ENCODE measurements around the gene BPIFB3. TPM values are rescaled to one million over a fixed set of nuclear protein-coding genes. Genes with fewer than 3 reads are reported as not detected.

The BPIFB3 gene
- total and polyA plus RNA-seq, 2 experiments from 2014 or later: not detected

DNA sequence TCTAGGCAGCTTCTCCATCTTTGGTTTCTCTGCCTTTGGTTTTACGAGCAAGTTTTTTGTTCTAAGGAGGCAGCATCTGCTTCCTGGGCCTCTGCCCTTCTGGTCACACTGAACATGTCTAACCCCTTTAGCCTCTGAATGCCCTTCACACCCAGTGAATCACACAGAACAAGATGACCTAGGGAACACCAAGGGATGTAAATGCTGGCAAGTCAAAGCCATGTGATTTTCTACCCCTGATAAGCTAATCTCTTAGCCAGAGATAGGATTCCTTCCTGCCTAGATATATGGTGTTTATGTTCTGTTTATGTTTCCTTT is 29.5 kb upstream of the BPIFB3 start:
- peaks cover 13% of the 10 kb centered on the region for H3K27me3 ChIP-seq
- H3K4me1 ChIP-seq (ENCODE audit: insufficient read depth): no peaks in the 10 kb centered on the region
- no peaks in the 10 kb centered on the region for H4K20me1 ChIP-seq (ENCODE audit: insufficient read depth, poor library complexity, severe bottlenecking)
- no peaks in the 10 kb centered on the region for H3K36me3 ChIP-seq (replicated peaks; ENCODE audit: insufficient read depth, low read depth)
- H3K4me3 ChIP-seq: no peak overlapping the region
- no peaks in the 10 kb centered on the region for H3K79me2 ChIP-seq
- no peak overlapping the region for H2AFZ ChIP-seq
- TF ChIP-seq, protein P1, sequence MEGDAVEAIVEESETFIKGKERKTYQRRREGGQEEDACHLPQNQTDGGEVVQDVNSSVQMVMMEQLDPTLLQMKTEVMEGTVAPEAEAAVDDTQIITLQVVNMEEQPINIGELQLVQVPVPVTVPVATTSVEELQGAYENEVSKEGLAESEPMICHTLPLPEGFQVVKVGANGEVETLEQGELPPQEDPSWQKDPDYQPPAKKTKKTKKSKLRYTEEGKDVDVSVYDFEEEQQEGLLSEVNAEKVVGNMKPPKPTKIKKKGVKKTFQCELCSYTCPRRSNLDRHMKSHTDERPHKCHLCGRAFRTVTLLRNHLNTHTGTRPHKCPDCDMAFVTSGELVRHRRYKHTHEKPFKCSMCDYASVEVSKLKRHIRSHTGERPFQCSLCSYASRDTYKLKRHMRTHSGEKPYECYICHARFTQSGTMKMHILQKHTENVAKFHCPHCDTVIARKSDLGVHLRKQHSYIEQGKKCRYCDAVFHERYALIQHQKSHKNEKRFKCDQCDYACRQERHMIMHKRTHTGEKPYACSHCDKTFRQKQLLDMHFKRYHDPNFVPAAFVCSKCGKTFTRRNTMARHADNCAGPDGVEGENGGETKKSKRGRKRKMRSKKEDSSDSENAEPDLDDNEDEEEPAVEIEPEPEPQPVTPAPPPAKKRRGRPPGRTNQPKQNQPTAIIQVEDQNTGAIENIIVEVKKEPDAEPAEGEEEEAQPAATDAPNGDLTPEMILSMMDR (IDR thresholded peaks at IDR 0.05; ENCODE audit: poor library complexity): no peak
- no peak for TF ChIP-seq EZH2phosphoT487 (IDR thresholded peaks at IDR 0.05; ENCODE audit: low read depth, severe bottlenecking, unreplicated experiment)
- no peak for TF ChIP-seq EZH2 (IDR thresholded peaks at IDR 0.05; ENCODE audit: borderline replicate concordance)
- 60% methylated on average over 1 of the region's 1 CpG for WGBS (ENCODE audit: low lambda C conversion rate, missing lambda C conversion rate)
- no peak overlapping the region for H3K4me2 ChIP-seq
- peak overlapping the region; percentile 21 for H3K27ac ChIP-seq
- DNase-seq (ENCODE audit: low spot score): no peak
- H3K9me2 ChIP-seq (replicated peaks; ENCODE audit: insufficient read depth): no peaks in the 10 kb centered on the region
- H3K9me3 ChIP-seq (ENCODE audit: low read depth): no peaks in the 10 kb centered on the region

DNA sequence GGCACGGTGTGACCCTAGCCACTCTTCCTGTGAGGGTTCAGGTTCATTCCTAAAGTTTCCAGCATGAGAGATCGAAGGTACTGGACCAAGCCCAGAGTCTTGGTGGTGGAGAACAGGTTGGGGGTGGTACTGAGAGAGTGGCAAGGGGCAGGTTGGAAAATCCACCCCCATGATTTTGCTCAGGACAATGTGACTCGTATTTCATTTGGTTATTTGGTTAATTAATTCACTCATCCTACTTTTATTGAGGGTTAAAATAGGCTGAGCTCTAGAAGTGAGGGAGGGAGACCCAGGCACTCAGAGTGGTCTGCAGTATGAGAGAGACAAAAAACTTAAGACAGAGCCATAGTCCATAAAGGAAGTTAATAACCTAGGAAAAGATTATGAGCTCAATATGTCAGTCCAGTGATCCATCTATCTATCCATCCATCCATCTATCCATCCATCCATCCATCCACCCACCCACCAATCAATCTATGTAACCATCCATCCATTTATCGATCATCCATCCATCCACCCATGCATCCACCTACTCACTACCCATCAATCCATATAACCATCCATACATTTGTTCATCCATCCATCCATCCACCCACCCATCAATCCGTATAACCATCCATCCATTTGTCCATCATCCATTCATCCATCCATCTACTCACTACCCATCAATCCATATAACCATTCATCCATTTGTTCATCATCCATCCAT is 28.9 kb upstream of the BPIFB3 start:
- DNase-seq (ENCODE audit: low spot score): no peak
- WGBS (ENCODE audit: low lambda C conversion rate, missing lambda C conversion rate): 68% methylated on average over 5 of the region's 5 CpGs
- Histone ChIP-seq H3K9me2 (replicated peaks; ENCODE audit: insufficient read depth) (no peaks in the 10 kb centered on the region), H3K4me1 (ENCODE audit: insufficient read depth) (no peaks in the 10 kb centered on the region), H3K27me3 (peaks cover 17% of the 10 kb centered on the region), H3K4me3 (no peak overlapping the region), H4K20me1 (ENCODE audit: insufficient read depth, poor library complexity, severe bottlenecking) (no peaks in the 10 kb centered on the region), H3K4me2 (no peak overlapping the region), H3K27ac (no peak overlapping the region), H2AFZ (no peak overlapping the region), H3K36me3 (replicated peaks; ENCODE audit: insufficient read depth, low read depth) (no peaks in the 10 kb centered on the region), H3K9me3 (ENCODE audit: low read depth) (no peaks in the 10 kb centered on the region), H3K79me2 (no peaks in the 10 kb centered on the region)
- no peak for TF ChIP-seq EZH2 (IDR thresholded peaks at IDR 0.05; ENCODE audit: borderline replicate concordance)
- no peak for TF ChIP-seq EZH2phosphoT487 (IDR thresholded peaks at IDR 0.05; ENCODE audit: low read depth, severe bottlenecking, unreplicated experiment)
- TF ChIP-seq, protein P1 (IDR thresholded peaks at IDR 0.05; ENCODE audit: poor library complexity): no peak

DNA sequence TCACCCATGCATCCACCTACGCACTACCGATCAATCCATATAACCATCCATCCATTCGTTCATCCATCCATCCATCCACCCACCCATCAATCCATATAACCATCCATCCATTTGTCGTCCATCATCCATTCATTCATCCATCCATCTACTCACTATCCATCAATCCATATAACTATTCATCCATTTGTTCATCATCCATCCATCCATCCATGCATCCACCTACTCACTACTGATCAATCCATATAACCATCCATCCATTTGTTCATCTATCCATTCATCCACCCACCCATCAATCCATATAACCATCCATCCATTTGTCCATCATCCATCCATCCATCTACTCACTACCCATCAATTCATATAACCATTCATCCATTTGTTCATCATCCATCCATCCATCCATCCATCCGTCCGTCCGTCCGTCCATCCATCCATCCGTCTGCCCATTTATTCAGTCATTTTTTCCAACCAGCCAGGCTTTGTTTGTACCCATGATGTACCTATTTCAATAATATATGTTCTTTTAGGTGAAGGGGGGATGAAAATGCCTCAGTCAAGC is 28.3 kb upstream of the BPIFB3 start:
- H3K27ac ChIP-seq: no peak overlapping the region
- 69% methylated on average over 9 of the region's 9 CpGs for WGBS (ENCODE audit: low lambda C conversion rate, missing lambda C conversion rate)
- TF ChIP-seq EZH2phosphoT487 (IDR thresholded peaks at IDR 0.05; ENCODE audit: low read depth, severe bottlenecking, unreplicated experiment): no peak
- TF ChIP-seq EZH2 (IDR thresholded peaks at IDR 0.05; ENCODE audit: borderline replicate concordance): no peak
- TF ChIP-seq, protein P1 (IDR thresholded peaks at IDR 0.05; ENCODE audit: poor library complexity): no peak
- H3K79me2 ChIP-seq: no peaks in the 10 kb centered on the region
- H3K36me3 ChIP-seq (replicated peaks; ENCODE audit: insufficient read depth, low read depth): no peaks in the 10 kb centered on the region
- DNase-seq (ENCODE audit: low spot score): no peak
- no peaks in the 10 kb centered on the region for H3K4me1 ChIP-seq (ENCODE audit: insufficient read depth)
- H4K20me1 ChIP-seq (ENCODE audit: insufficient read depth, poor library complexity, severe bottlenecking): no peaks in the 10 kb centered on the region
- peaks cover 20% of the 10 kb centered on the region for H3K27me3 ChIP-seq
- no peak overlapping the region for H3K4me2 ChIP-seq
- H3K9me3 ChIP-seq (ENCODE audit: low read depth): no peaks in the 10 kb centered on the region
- no peak overlapping the region for H2AFZ ChIP-seq
- no peaks in the 10 kb centered on the region for H3K9me2 ChIP-seq (replicated peaks; ENCODE audit: insufficient read depth)
- no peak overlapping the region for H3K4me3 ChIP-seq
